ENCODE measurements around the gene TST. TPM values are rescaled to one million over a fixed set of nuclear protein-coding genes. Genes with fewer than 3 reads are reported as not detected.

TST gene
- total and polyA plus RNA-seq, 9 of the 15 experiments (the other 6 are each of a cell fraction or from before 2014, with no cell fraction given), result 1.4 to 26.9 (median 12.4) TPM

- H3K9me1 ChIP-seq (ENCODE audit: control insufficient read depth, insufficient read depth, low read length), result no peaks in the 10 kb centered on the region
- H3K4me2 ChIP-seq (ENCODE audit: insufficient read depth, low read length), result no peak overlapping the region
- H3K36me3 ChIP-seq (ENCODE audit: control insufficient read depth, insufficient read depth, low read length), result peaks cover 62% of the 10 kb centered on the region; the same call in 2 of the 3 replicates
- WGBS (ENCODE audit: insufficient coverage, low coverage, missing lambda C conversion rate), result 91% methylated on average over 5 of the region's 5 CpGs
- intact Hi-C loops (cut with micrococcal nuclease) (no loop called here), in situ Hi-C loops (cut with MboI) (no loop called here)
- H2AFZ ChIP-seq (ENCODE audit: low read depth, low read length), result no peak overlapping the region
- TF ChIP-seq E2F6 (IDR thresholded peaks at IDR 0.05; ENCODE audit: borderline replicate concordance in 1 of 2, extremely low read depth in 1 of 2, insufficient read depth in 1 of 2, insufficient read length in 1 of 2, low read depth in 1 of 2, low read length in 1 of 2, poor library complexity in 1 of 2, severe bottlenecking in 1 of 2), result no peak
- no peak for TF ChIP-seq HIVEP1 (CRISPR knock-in tag; IDR thresholded peaks at IDR 0.05)
- TF ChIP-seq SRF (CRISPR knock-in tag; IDR thresholded peaks at IDR 0.05), result no peak
- TF ChIP-seq KDM1A (IDR thresholded peaks at IDR 0.05), result no peak
- CTCF ChIA-PET (ENCODE audit: low intra/inter-chr PET ratio), result no interaction called here
- H3K27ac ChIP-seq (ENCODE audit: extremely low read depth, low read depth, low read length), result no peak overlapping the region
- DNase-seq (ENCODE audit: extremely low read depth in 1 of 4, low spot score in 3 of 4) (no peak), FAIRE-seq (no peak), ATAC-seq (no peak)
- peaks cover 0 to 19% of the 10 kb centered on the region in 2 experiments; a peak in 3 of 5 replicates for H3K4me1 ChIP-seq (replicated peaks in 1 of 2; ENCODE audit: control insufficient read depth in 2 of 2, insufficient read depth in 2 of 2, low read length in 2 of 2)
- peaks cover 14% of the 10 kb centered on the region for H3K79me2 ChIP-seq (ENCODE audit: control insufficient read depth, insufficient read depth, low read length)
- no peak overlapping the region for H3K4me3 ChIP-seq
- no TSS peak for BruUV-seq (replicated peaks)
- H3K27me3 ChIP-seq (ENCODE audit: control insufficient read depth in 2 of 2, insufficient read depth in 2 of 2, low read length in 2 of 2), result no peaks in the 10 kb centered on the region
- no peak overlapping the region for H3K9ac ChIP-seq (ENCODE audit: insufficient read depth in 1 of 2, low read depth in 2 of 2, low read length in 2 of 2)
- no peaks in the 10 kb centered on the region for H3K9me3 ChIP-seq (replicated peaks; ENCODE audit: control insufficient read depth, insufficient read depth, low read depth, low read length)
- POLR2A ChIA-PET, result interaction anchor here (0.6 to 1.5 kb wide), 3 partner anchors 9 to 246 kb away, joined by 3 to 4 read pairs (median 4); no protein-coding TSS in a partner anchor
- no peaks in the 10 kb centered on the region for H4K20me1 ChIP-seq (replicated peaks; ENCODE audit: control insufficient read depth, insufficient read depth, low read length)
Measured at GRCh38 chr22:37026325-37026724, 7.1 kb upstream of the TST start.

All from K562 (cell line).